Measurements from ENCODE around the gene AHI1. TPM values are rescaled to one million over a fixed set of nuclear protein-coding genes. Genes with fewer than 3 reads are reported as not detected.

The AHI1 gene
- total RNA-seq, 4 donors from 2014 or later: 9.2 to 16.5 (median 11.7) TPM

DNA sequence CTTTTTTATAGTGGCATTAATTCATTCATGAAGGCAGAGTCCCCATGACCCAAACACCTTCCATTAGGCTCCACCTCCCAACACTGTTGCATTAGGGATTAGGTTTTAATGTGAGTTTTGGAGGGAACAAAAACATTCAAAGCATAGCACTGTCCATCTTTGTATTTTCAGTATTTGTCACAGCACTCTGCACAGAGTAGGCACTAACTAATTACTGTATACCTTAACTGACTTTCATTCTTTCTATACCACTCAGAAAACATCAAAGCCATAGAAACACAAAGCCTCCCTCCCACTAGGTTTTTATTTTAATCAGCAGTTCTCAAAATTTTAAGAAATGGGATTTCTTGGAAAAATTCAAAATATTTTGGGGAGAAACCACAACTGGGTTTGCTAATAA is 21.8 kb upstream of the AHI1 start:
- no peak overlapping the region for H3K4me3 ChIP-seq (ENCODE audit: low read depth, poor library complexity, severe bottlenecking)
- no peak for TF ChIP-seq POLR2A (IDR thresholded peaks at IDR 0.05)
- TF ChIP-seq, protein P1, sequence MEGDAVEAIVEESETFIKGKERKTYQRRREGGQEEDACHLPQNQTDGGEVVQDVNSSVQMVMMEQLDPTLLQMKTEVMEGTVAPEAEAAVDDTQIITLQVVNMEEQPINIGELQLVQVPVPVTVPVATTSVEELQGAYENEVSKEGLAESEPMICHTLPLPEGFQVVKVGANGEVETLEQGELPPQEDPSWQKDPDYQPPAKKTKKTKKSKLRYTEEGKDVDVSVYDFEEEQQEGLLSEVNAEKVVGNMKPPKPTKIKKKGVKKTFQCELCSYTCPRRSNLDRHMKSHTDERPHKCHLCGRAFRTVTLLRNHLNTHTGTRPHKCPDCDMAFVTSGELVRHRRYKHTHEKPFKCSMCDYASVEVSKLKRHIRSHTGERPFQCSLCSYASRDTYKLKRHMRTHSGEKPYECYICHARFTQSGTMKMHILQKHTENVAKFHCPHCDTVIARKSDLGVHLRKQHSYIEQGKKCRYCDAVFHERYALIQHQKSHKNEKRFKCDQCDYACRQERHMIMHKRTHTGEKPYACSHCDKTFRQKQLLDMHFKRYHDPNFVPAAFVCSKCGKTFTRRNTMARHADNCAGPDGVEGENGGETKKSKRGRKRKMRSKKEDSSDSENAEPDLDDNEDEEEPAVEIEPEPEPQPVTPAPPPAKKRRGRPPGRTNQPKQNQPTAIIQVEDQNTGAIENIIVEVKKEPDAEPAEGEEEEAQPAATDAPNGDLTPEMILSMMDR (IDR thresholded peaks at IDR 0.05): no peak
- no peak for DNase-seq (ENCODE audit: low spot score in 2 of 2)
- intact Hi-C loops (cut with DNase I; ENCODE audit: low total_unique reads): no loop called here

GRCh38 chr6:135517527-135517926 is 20.0 kb upstream of the AHI1 start:
- intact Hi-C loops (cut with DNase I; ENCODE audit: low total_unique reads): no loop called here
- no peak for TF ChIP-seq POLR2A (IDR thresholded peaks at IDR 0.05)
- TF ChIP-seq, protein P1 (IDR thresholded peaks at IDR 0.05): no peak
- no peak overlapping the region for H3K4me3 ChIP-seq (ENCODE audit: low read depth, poor library complexity, severe bottlenecking)
- WGBS, 2 donors: 93 to 98% methylated on average over 2 of the region's 2 CpGs
- no peak for DNase-seq (ENCODE audit: low spot score in 2 of 2)

DNA sequence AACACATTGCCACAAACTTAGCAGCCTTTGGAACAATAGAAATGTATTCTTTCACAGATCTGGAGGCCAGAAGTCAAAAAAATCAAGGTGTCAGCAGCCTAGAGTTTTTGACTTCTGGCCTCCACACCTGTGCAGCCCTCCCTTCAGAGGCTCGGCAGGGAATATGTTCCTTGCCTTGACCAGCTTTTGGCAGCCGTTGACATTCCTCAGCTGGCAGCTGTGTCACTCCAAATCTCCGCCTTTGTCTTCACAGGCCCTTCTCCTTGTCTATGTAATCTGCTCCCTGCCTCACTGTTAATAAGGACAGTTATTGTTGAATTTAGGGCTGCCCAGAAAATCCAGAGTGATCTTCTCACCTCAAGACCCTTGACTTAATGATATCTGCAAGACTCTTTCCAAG is 17.2 kb upstream of the AHI1 start:
- TF ChIP-seq POLR2A (IDR thresholded peaks at IDR 0.05): no peak
- TF ChIP-seq, protein P1 (IDR thresholded peaks at IDR 0.05): no peak
- no peak overlapping the region for H3K4me3 ChIP-seq (ENCODE audit: low read depth, poor library complexity, severe bottlenecking)
- intact Hi-C loops (cut with DNase I; ENCODE audit: low total_unique reads): no loop called here
- 37 to 59% methylated on average over 3 of the region's 3 CpGs for WGBS, 2 donors
- no peak for DNase-seq (ENCODE audit: low spot score in 2 of 2)

DNA sequence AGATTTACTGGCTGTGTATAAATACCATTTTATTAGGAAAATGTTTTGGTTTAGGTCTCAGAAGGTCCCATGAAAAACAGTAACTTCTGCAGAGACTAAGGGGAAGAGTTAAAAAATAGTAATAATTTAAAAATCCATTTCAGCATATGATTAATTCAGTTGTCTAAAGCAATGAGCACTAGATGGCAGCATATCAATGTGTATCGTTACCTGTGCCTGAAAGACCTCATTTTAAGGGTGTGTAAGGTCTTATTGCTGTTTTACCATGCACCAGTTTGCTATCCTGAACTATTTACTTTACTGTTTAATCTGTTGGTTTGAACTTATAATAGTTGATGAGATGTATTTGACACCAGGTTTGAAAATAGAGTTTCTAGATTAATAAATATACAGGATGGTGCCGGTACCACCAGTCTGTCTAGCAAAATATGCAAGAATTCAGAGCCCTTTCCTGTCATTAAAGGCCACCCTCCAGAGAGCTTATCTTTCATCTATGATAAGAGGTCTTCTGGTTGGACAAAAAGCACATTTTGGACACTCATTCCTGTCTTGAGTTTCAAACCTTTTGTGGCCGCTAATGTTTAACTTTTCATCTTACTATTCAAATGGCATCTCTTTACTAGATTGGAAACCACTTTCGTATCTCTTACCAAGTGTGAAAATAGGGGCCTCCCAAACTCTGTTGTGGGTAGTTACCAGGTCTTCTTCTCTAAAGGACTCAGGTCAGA is 8.9 kb upstream of the AHI1 start:
- intact Hi-C loops (cut with DNase I; ENCODE audit: low total_unique reads): no loop called here
- no peak for DNase-seq (ENCODE audit: low spot score in 2 of 2)
- WGBS, 2 donors: 58 to 65% methylated on average over 4 of the region's 4 CpGs
- no peak overlapping the region for H3K4me3 ChIP-seq (ENCODE audit: low read depth, poor library complexity, severe bottlenecking)
- TF ChIP-seq, protein P1 (IDR thresholded peaks at IDR 0.05): no peak
- no peak for TF ChIP-seq POLR2A (IDR thresholded peaks at IDR 0.05)

DNA sequence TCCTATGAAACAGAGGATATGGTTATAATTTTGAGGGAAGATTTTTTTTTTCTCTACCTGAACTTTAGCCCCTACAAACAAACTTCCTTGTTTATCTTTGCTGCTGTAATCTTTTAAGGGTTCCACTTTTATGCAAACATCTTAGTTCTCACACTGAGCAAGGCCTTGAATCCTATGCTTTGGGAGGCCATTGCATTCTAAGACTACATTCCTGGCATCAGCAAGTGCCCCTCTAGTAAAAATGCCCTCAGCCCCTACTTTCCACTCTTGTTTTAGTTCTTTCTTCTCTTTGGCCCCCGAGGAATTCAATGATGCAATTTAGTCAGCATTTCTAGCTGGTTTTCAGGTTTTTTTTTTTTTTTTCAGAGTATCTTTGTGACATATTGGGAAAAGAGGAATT is 8.1 kb upstream of the AHI1 start:
- no peak for DNase-seq (ENCODE audit: low spot score in 2 of 2)
- TF ChIP-seq POLR2A (IDR thresholded peaks at IDR 0.05): no peak
- TF ChIP-seq, protein P1 (IDR thresholded peaks at IDR 0.05): no peak
- WGBS, 2 donors: 45 to 49% methylated on average over 1 of the region's 1 CpG
- no peak overlapping the region for H3K4me3 ChIP-seq (ENCODE audit: low read depth, poor library complexity, severe bottlenecking)
- intact Hi-C loops (cut with DNase I; ENCODE audit: low total_unique reads): no loop called here

- TF ChIP-seq POLR2A (IDR thresholded peaks at IDR 0.05): no peak
- TF ChIP-seq, protein P1 (IDR thresholded peaks at IDR 0.05): no peak
- H3K4me3 ChIP-seq (ENCODE audit: low read depth, poor library complexity, severe bottlenecking): no peak overlapping the region
- intact Hi-C loops (cut with DNase I; ENCODE audit: low total_unique reads): no loop called here
- 92 to 94% methylated on average over 3 of the region's 3 CpGs for WGBS, 2 donors
- no peak for DNase-seq (ENCODE audit: low spot score in 2 of 2)
These were observed 7.7 kb upstream of the AHI1 start for GRCh38 chr6:135505222-135505621.
